Measurements from ENCODE around the gene ADORA1.

DNA sequence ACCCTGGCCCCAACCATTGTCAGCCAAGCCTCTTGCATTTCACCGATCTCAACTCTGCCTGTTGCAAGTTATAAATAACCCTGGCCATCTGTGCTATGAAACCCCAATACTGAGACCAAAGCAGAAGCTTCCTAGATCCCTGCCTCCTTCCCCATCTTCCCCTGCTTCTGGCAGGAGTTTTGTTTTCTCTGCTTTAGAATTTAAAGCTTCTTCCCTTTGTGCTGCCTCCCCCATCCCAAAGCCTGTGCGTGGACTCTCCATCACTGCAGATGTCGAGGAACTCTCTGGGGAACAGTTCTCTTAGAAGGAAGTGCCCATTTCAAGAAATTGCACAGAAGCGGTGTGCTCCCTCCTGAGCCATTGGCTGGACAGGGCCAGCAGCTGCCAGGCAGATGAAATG, 24.3 kb upstream of the ADORA1 start:
- TF ChIP-seq, protein P1, sequence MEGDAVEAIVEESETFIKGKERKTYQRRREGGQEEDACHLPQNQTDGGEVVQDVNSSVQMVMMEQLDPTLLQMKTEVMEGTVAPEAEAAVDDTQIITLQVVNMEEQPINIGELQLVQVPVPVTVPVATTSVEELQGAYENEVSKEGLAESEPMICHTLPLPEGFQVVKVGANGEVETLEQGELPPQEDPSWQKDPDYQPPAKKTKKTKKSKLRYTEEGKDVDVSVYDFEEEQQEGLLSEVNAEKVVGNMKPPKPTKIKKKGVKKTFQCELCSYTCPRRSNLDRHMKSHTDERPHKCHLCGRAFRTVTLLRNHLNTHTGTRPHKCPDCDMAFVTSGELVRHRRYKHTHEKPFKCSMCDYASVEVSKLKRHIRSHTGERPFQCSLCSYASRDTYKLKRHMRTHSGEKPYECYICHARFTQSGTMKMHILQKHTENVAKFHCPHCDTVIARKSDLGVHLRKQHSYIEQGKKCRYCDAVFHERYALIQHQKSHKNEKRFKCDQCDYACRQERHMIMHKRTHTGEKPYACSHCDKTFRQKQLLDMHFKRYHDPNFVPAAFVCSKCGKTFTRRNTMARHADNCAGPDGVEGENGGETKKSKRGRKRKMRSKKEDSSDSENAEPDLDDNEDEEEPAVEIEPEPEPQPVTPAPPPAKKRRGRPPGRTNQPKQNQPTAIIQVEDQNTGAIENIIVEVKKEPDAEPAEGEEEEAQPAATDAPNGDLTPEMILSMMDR (conservative IDR thresholded peaks at IDR 0.05): no peak
- TF ChIP-seq ZFX (IDR thresholded peaks at IDR 0.05): no peak
